ENCODE data around the gene MICU2. TPM values are rescaled to one million over a fixed set of nuclear protein-coding genes. Genes with fewer than 3 reads are reported as not detected.
A peak's percentile ranks its signal among the peaks of the same experiment; 100 is the strongest.

The MICU2 gene
- total RNA-seq, 2 experiments from 2014 or later: 33.8 to 34.0 TPM

- ChIA-PET CTCF (no interaction called here), POLR2A (interaction anchor here (1.0 kb wide), 1 partner anchor 25 kb away, joined by 3 read pairs; no protein-coding TSS in a partner anchor)
Observed at GRCh38 chr13:21504379-21504778, 99.6 kb downstream of the MICU2 start.

GRCh38 chr13:21501686-21502085, 102.3 kb downstream of the MICU2 start:
- H3K27ac Mint-ChIP-seq: no peak overlapping the region
- ChIA-PET POLR2A (no interaction called here), CTCF (no interaction called here)
- no peak overlapping the region for H3K4me3 Mint-ChIP-seq
- no peaks in the 10 kb centered on the region for H3K27me3 Mint-ChIP-seq
- no peak for DNase-seq
- no peaks in the 10 kb centered on the region for H3K9me3 Mint-ChIP-seq
- peaks cover 19% of the 10 kb centered on the region for H3K36me3 Mint-ChIP-seq (ENCODE audit: low read depth)
- H3K4me1 Mint-ChIP-seq: no peaks in the 10 kb centered on the region

More at GRCh38 chr13:21504379-21504778, 99.6 kb downstream of the MICU2 start:
- Mint-ChIP-seq H3K4me3 (no peak overlapping the region), H3K9me3 (no peaks in the 10 kb centered on the region), H3K4me1 (no peaks in the 10 kb centered on the region), H3K27me3 (no peaks in the 10 kb centered on the region), H3K27ac (no peak overlapping the region), H3K36me3 (ENCODE audit: low read depth) (peaks cover 26% of the 10 kb centered on the region)
- no peak for DNase-seq

- Mint-ChIP-seq H3K9me3 (peaks cover 8% of the 10 kb centered on the region), H3K36me3 (ENCODE audit: low read depth) (peaks cover 22% of the 10 kb centered on the region), H3K27me3 (peaks cover 1% of the 10 kb centered on the region), H3K27ac (no peak overlapping the region), H3K4me3 (no peak overlapping the region), H3K4me1 (no peaks in the 10 kb centered on the region)
- POLR2A ChIA-PET: no interaction called here
- DNase-seq: no peak
- CTCF ChIA-PET: interaction anchor here (1.5 kb wide), 1 partner anchor 9 kb away, joined by 4 read pairs; no protein-coding TSS in a partner anchor
Observed at GRCh38 chr13:21486322-21486721, 117.6 kb downstream of the MICU2 start.

GRCh38 chr13:21483748-21484147, 120.2 kb downstream of the MICU2 start:
- Mint-ChIP-seq H3K9me3 (peaks cover 6% of the 10 kb centered on the region), H3K4me1 (peaks cover 6% of the 10 kb centered on the region), H3K36me3 (ENCODE audit: low read depth) (peaks cover 9% of the 10 kb centered on the region), H3K27me3 (peaks cover 1% of the 10 kb centered on the region), H3K27ac (no peak overlapping the region), H3K4me3 (no peak overlapping the region)
- ChIA-PET CTCF (no interaction called here), POLR2A (no interaction called here)
- DNase-seq: no peak

- no peaks in the 10 kb centered on the region for H3K9me3 Mint-ChIP-seq
- H3K27me3 Mint-ChIP-seq: peaks cover 1% of the 10 kb centered on the region
- ChIA-PET CTCF (interaction anchor here (0.5 to 7.9 kb wide), 3 partner anchors 87 to 369 kb away, joined by 3 to 146 read pairs (median 3); no protein-coding TSS in a partner anchor), POLR2A (no interaction called here)
- H3K27ac Mint-ChIP-seq: no peak overlapping the region
- peaks cover 14% of the 10 kb centered on the region for H3K4me1 Mint-ChIP-seq
- H3K4me3 Mint-ChIP-seq: no peak overlapping the region
- H3K36me3 Mint-ChIP-seq (ENCODE audit: low read depth): peaks cover 3% of the 10 kb centered on the region
- no peak for DNase-seq
Observed at GRCh38 chr13:21481359-21481758, 122.6 kb downstream of the MICU2 start.

- Mint-ChIP-seq H3K4me3 (no peak overlapping the region), H3K27me3 (no peaks in the 10 kb centered on the region), H3K4me1 (peaks cover 14% of the 10 kb centered on the region), H3K9me3 (no peaks in the 10 kb centered on the region), H3K36me3 (ENCODE audit: low read depth) (no peaks in the 10 kb centered on the region), H3K27ac (no peak overlapping the region)
- ChIA-PET CTCF (interaction anchor here (0.7 to 7.9 kb wide), 8 partner anchors 22 to 1588 kb away, joined by 3 to 146 read pairs (median 4); no protein-coding TSS in a partner anchor), POLR2A (interaction anchor here (0.6 to 2.7 kb wide), 2 partner anchors 25 to 303 kb away, joined by 3 to 11 read pairs; partner anchors contain the start of genes MRPL57 and SKA3)
- DNase-seq: peak; percentile 49
Observed at GRCh38 chr13:21478881-21479808, 124.8 kb downstream of the MICU2 start.

- Mint-ChIP-seq H3K4me3 (peak overlapping the region; percentile 76), H3K36me3 (ENCODE audit: low read depth) (no peaks in the 10 kb centered on the region), H3K9me3 (no peaks in the 10 kb centered on the region), H3K27ac (peak overlapping the region; percentile 60), H3K27me3 (no peaks in the 10 kb centered on the region), H3K4me1 (peaks cover 14% of the 10 kb centered on the region)
- peak; percentile 83 for DNase-seq
- ChIA-PET CTCF (interaction anchor here (0.6 to 7.9 kb wide), 50 partner anchors 9 to 547 kb away, joined by 3 to 146 read pairs (median 4); partner anchors contain the start of genes MICU2, MRPL57, SKA3 and ZDHHC20), POLR2A (interaction anchor here (1.7 to 2.7 kb wide), 3 partner anchors 18 to 301 kb away, joined by 6 to 13 read pairs (median 11); partner anchors contain the start of genes MRPL57, SKA3 and ZDHHC20)
Observed at GRCh38 chr13:21476893-21477472, 127.0 kb downstream of the MICU2 start.

GRCh38 chr13:21475115-21475514, 128.9 kb downstream of the MICU2 start:
- Mint-ChIP-seq H3K27ac (no peak overlapping the region), H3K9me3 (no peaks in the 10 kb centered on the region), H3K36me3 (ENCODE audit: low read depth) (no peaks in the 10 kb centered on the region), H3K27me3 (peaks cover 2% of the 10 kb centered on the region), H3K4me3 (no peak overlapping the region), H3K4me1 (peaks cover 14% of the 10 kb centered on the region)
- ChIA-PET CTCF (interaction anchor here (1.4 kb wide), 1 partner anchor 176 kb away, joined by 4 read pairs; no protein-coding TSS in a partner anchor), POLR2A (interaction anchor here (1.1 kb wide), 1 partner anchor 16 kb away, joined by 3 read pairs; the partner anchor contains the start of gene ZDHHC20)
- no peak for DNase-seq

GRCh38 chr13:21470785-21471184, 133.2 kb downstream of the MICU2 start:
- H3K27me3 Mint-ChIP-seq: peaks cover 12% of the 10 kb centered on the region
- no peaks in the 10 kb centered on the region for H3K9me3 Mint-ChIP-seq
- H3K4me3 Mint-ChIP-seq: no peak overlapping the region
- H3K27ac Mint-ChIP-seq: no peak overlapping the region
- CTCF ChIA-PET: no interaction called here
- no peak for DNase-seq
- peaks cover 4% of the 10 kb centered on the region for H3K36me3 Mint-ChIP-seq (ENCODE audit: low read depth)
- H3K4me1 Mint-ChIP-seq: no peaks in the 10 kb centered on the region
- POLR2A ChIA-PET: interaction anchor here (1.4 to 1.9 kb wide), 2 partner anchors 12 to 133 kb away, joined by 3 to 4 read pairs; partner anchors contain the start of genes MICU2 and ZDHHC20

GRCh38 chr13:21466527-21466926, 137.4 kb downstream of the MICU2 start:
- Mint-ChIP-seq H3K27ac (no peak overlapping the region), H3K4me3 (no peak overlapping the region), H3K9me3 (no peaks in the 10 kb centered on the region), H3K36me3 (ENCODE audit: low read depth) (peaks cover 4% of the 10 kb centered on the region), H3K27me3 (peaks cover 15% of the 10 kb centered on the region), H3K4me1 (no peaks in the 10 kb centered on the region)
- ChIA-PET POLR2A (no interaction called here), CTCF (interaction anchor here (1.6 kb wide), 1 partner anchor 10 kb away, joined by 4 read pairs; no protein-coding TSS in a partner anchor)
- DNase-seq: no peak

GRCh38 chr13:21465710-21466160, 138.2 kb downstream of the MICU2 start:
- DNase-seq: no peak
- H3K4me3 Mint-ChIP-seq: no peak overlapping the region
- H3K27ac Mint-ChIP-seq: no peak overlapping the region
- POLR2A ChIA-PET: no interaction called here
- CTCF ChIA-PET: no interaction called here
- H3K4me1 Mint-ChIP-seq: no peaks in the 10 kb centered on the region
- H3K9me3 Mint-ChIP-seq: no peaks in the 10 kb centered on the region
- peaks cover 4% of the 10 kb centered on the region for H3K36me3 Mint-ChIP-seq (ENCODE audit: low read depth)
- peaks cover 14% of the 10 kb centered on the region for H3K27me3 Mint-ChIP-seq

- H3K36me3 Mint-ChIP-seq (ENCODE audit: low read depth): peaks cover 2% of the 10 kb centered on the region
- peaks cover 4% of the 10 kb centered on the region for H3K4me1 Mint-ChIP-seq
- ChIA-PET POLR2A (no interaction called here), CTCF (interaction anchor here (0.6 to 2.9 kb wide), 3 partner anchors 13 to 522 kb away, joined by 5 to 13 read pairs (median 9); no protein-coding TSS in a partner anchor)
- H3K4me3 Mint-ChIP-seq: no peak overlapping the region
- DNase-seq: no peak
- H3K9me3 Mint-ChIP-seq: no peaks in the 10 kb centered on the region
- H3K27me3 Mint-ChIP-seq: peaks cover 5% of the 10 kb centered on the region
- H3K27ac Mint-ChIP-seq: no peak overlapping the region
Observed at GRCh38 chr13:21463424-21463823, 140.5 kb downstream of the MICU2 start.

GRCh38 chr13:21461131-21461530, 142.8 kb downstream of the MICU2 start:
- Mint-ChIP-seq H3K9me3 (no peaks in the 10 kb centered on the region), H3K4me1 (peaks cover 23% of the 10 kb centered on the region), H3K36me3 (ENCODE audit: low read depth) (peaks cover 10% of the 10 kb centered on the region), H3K4me3 (no peak overlapping the region), H3K27me3 (peaks cover 3% of the 10 kb centered on the region), H3K27ac (no peak overlapping the region)
- CTCF ChIA-PET: interaction anchor here (2.9 kb wide), 1 partner anchor 163 kb away, joined by 13 read pairs; no protein-coding TSS in a partner anchor
- no peak for DNase-seq
- POLR2A ChIA-PET: no interaction called here

All from activated CD4-positive, alpha-beta memory T cell treated with anti-CD3 and anti-CD28 coated beads, Interleukin-2, amount 10 ng/mL, durations not matched to agents 7 days and 5 days (primary cell).